ENCODE results near the gene APOC1.

- TF ChIP-seq CTCF (IDR thresholded peaks at IDR 0.05) (no peak), POLR2A (IDR thresholded peaks at IDR 0.05) (no peak)
These were observed 34.5 kb downstream of the APOC1 start for GRCh38 chr19:44948763-44949374.

Measured in ovary (tissue), 3 donors.